LoVo (cell line): ENCODE results near the gene KTN1.

Source experiments
- DNase-seq: peaks from one replicate; pipeline ENCODE4 v3.0.0-alpha.2; 2016; ENCODE audit warnings: low spot score

The KTN1 gene

DNA sequence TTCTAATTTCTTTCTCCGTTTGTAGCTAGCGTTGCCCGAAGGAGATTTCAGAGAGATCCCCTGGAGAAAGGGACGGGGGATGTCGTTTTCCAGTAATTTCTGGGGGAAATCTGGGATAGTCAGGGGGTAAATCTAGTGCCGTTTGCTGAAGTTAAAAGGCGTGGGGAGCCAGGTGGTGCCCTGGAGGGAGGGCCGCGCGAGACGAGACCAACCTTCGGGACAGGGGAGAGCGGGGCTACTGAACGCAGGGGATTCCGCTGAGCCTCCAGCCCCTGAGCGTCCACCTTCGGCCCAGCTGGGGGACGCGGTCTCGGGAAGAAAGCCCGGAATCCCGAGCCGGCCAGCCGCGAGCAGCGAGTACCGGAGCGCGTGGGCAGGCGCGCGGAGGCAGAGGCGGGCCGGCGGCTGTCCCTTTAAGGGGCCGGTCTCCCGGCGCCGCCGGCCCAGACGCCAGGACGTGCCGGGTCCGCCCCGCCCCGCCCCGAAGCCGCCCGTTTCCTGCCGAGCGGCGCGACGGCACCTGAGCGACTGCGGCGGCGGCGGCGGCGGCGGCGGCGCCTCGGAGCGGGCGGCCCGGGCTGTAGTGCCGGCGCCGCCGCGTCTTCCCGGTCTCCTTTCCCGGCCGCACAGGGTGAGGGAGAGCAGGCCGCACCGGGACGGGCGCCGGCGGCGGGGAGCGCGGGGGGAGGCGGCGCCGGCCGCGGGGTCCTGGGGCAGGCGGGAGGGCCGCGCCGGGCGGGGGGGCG, at the start of gene KTN1:
Gene KTN1, plus strand, starts transcription at position 484 of the 746 bp plus-strand sequence. CDS start 31,842 bp downstream, outside the sequence.
- DNase-seq: peak; percentile 89

GRCh38 chr14:55530464-55530863, 49.5 kb upstream of the KTN1 start:
- no peak for DNase-seq

GRCh38 chr14:55532645-55533344, 47.2 kb upstream of the KTN1 start:
- no peak for DNase-seq

DNA sequence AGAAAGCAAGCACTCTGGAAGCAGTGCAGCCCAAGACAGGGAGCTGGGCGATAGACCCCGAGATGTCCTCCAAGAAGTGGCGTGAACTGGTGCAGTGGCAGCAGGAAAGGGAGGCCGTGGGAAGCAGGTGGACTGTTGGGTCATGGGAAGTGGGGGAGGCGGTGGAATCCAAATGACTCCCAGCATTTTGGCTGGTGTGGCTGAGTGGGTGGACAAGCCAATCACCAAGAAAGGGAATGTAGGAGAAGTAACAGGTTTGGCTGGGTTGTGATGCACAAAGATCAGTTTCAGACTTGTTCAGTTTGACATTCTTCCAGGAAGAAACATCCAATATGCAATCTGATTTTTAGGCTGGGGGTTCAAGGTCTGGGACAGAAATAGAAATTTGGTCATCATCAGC, 46.0 kb upstream of the KTN1 start:
- DNase-seq: no peak

- DNase-seq: no peak
Measured at GRCh38 chr14:55535516-55536203, 44.3 kb upstream of the KTN1 start.

DNA sequence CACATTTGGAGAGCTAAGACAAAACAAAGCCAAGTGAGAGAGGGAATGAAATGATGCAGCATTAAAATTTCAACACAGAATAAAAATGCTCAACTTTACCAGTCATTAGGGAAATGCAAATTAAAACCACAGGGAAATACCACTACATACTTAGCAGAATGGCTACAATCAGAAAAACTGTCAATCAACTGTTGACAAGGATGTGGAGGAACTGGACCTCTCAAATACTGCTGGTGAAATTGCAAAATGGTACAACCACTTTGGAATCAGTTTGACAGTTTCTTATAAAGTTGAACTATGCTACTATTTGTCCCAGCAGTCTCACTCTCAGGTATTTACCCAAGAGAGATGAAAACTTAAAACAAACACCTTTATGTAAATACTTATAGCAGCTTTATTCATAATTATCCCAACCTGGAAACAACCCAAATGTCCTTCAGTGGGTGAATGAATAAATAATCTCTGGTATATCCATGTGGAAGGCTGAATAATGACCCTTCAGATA, 43.8 kb upstream of the KTN1 start:
- no peak for DNase-seq

DNA sequence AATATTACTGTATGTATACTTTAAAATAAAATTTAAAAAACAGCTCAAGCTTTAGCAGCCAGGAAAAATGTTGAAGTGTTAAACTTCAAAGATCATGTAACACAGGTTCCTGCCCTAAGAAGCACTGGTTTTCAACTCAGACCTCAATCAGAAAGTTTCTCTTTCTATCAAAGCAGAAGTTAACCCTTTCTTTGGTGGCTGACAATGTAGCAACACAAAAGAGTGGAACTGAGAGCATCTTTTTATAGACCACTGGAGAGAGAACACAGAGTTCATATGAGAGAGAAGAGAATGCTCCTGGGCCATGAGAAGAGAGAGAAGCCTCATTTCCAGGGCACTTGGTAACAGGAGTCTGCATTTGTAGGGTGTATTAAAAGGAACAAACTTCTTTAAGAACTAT, 42.2 kb upstream of the KTN1 start:
- no peak for DNase-seq

DNA sequence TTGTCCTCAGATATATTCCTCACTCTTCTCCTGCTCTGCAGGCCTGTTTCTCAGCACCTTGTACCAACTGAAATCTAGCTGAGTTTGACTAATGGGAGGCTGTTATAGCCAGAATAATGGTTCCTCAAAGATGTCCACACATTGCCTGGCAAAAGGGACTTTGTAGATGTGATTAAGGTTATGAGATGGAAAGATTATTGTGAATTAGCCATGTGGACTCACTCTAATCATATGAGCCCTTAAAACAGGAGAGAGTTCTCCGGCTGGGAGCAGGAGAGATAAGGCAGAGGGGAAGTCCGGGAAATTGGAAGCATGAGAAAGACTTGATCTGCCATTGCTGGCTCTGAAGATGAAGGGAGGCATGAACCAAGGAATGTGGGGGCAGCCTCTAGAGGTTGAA, 40.0 kb upstream of the KTN1 start:
- no peak for DNase-seq

- DNase-seq: no peak
Measured at GRCh38 chr14:55540847-55541773, 38.9 kb upstream of the KTN1 start.

GRCh38 chr14:55545779-55546178, 34.2 kb upstream of the KTN1 start:
- no peak for DNase-seq

- DNase-seq: no peak
Measured at GRCh38 chr14:55546212-55546874, 33.7 kb upstream of the KTN1 start.

- DNase-seq: no peak
Measured at GRCh38 chr14:55547650-55548315, 32.2 kb upstream of the KTN1 start.

GRCh38 chr14:55553791-55554190, 26.2 kb upstream of the KTN1 start:
- DNase-seq: no peak

DNA sequence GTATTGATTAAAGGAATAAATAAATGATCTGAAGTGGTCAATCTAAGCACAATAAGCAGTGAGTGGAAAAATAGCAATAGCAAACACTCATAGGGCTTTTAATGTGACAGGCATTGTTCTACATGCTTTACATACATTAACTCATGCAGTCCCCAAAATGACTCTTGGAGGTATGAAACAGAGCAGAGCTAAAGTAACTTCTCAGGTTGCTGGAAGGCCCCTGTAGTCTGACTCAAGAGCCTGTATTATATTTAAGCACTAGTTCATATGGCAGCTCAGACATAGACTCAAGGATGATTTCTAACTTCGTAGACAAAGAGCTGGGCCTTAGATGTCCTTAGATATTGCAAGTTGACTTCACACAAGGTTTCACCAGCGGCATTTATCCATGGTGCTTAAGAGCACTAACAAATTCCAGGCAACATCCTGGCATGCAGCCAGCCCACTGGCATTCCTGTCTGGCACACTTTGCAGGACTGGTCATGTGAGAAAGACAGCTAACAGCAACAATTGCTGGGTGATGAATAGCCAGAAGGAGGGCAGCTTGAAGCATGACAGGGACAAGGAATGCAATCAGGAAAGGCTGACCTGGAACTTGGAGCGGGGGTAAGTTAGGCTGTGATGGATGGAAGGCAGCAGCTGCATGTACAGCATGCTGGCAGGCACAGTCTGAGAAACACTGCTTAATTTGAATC, 22.9 kb upstream of the KTN1 start:
- peak; percentile 66 for DNase-seq

- DNase-seq: no peak
Measured at GRCh38 chr14:55562135-55562534, 17.9 kb upstream of the KTN1 start.

GRCh38 chr14:55568618-55569017, 11.4 kb upstream of the KTN1 start:
- no peak for DNase-seq

DNA sequence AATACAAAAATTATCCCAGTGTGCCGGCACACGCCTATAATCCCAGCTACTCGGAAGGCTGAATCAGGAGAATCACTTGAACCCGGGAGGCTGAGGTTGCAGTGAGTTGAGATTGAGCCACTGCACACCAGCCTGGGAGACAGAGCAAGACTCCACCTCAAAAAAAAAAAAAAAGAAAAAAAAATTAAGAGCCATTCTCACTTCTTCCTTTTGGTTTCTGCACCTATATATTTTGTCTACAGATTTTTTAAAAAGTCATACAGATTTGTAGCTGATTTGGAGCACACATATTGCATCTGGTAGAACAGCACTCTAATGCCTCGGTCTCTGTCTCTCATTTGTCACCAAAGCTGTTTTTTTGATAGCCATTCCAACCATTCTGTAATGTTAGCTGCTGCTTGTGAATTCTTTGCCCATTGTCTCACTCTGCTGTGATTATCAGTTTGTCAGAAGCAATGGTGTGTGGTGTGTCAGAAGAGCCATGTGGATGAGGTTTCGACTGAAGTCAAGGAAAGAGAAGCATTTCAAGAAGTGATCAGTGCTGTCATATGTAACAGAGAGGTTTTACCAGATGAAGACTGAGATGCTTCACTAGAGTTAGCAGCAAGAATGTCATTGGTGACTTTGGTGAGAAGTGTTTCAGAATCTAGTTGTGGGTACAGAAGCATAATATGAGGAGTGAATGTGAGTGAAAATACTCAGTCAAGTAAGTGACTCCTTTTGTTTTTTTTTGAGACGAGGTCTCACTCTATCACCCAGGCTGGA, 8.7 kb upstream of the KTN1 start:
- DNase-seq: no peak

- no peak for DNase-seq
Measured at GRCh38 chr14:55572578-55572977, 7.4 kb upstream of the KTN1 start.

DNA sequence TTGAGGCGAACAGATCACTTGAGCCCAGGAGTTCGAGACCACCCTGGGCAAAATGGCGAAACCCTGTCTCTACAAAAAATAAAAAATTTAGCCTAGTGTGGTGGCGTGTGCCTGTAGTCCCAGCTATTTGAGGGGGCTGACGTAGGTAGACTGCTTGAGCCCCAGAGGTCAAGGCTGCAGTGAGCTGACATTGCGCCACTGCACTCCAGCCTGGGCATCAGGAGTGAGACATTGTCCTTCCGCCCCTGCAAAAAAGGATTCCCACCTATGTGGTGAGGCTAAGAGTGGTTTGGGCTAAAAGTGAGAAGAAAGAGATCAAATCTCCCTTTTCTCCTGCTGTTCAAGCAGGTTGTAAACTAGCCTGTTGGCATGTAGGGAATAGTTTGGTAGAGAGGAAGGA, 5.0 kb upstream of the KTN1 start:
- no peak for DNase-seq
